ENCODE measurements around the gene PDZRN3. TPM values are rescaled to one million over a fixed set of nuclear protein-coding genes. Genes with fewer than 3 reads are reported as not detected.

The PDZRN3 gene
- total and polyA plus RNA-seq, 2 donors (not counting 3 experiments of a cell fraction or from before 2014, with no cell fraction given), result not detected

GRCh38 chr3:73618461-73618860 is 6.3 kb downstream of the PDZRN3 start:
- Histone ChIP-seq H4K20me1 (replicated peaks; ENCODE audit: control insufficient read depth, extremely low read depth, insufficient read depth, low read length) (no peaks in the 10 kb centered on the region), H3K4me1 (ENCODE audit: control insufficient read depth, extremely low read depth, insufficient read depth, low read length) (no peaks in the 10 kb centered on the region), H3K4me3 (replicated peaks in 1 of 3; ENCODE audit: insufficient read depth in 1 of 3, low read depth in 1 of 3, low read length in 3 of 3) (no peak overlapping the region), H3K79me2 (ENCODE audit: control insufficient read depth, insufficient read depth, low read length) (no peaks in the 10 kb centered on the region), H3K36me3 (ENCODE audit: control insufficient read depth in 2 of 2, extremely low read depth in 1 of 2, insufficient read depth in 2 of 2, low read length in 2 of 2) (no peaks in the 10 kb centered on the region), H2AFZ (ENCODE audit: low read depth, low read length) (no peak overlapping the region), H3K9me3 (replicated peaks; ENCODE audit: control insufficient read depth, insufficient read depth, low read length) (no peaks in the 10 kb centered on the region), H3K27ac (ENCODE audit: insufficient read depth, low read depth, low read length) (no peak overlapping the region), H3K9me1 (replicated peaks; ENCODE audit: control insufficient read depth, extremely low read depth, insufficient read depth, low read length) (no peaks in the 10 kb centered on the region), H3K9ac (replicated peaks; ENCODE audit: extremely low read depth, insufficient read depth, low read length) (no peak overlapping the region), H3K27me3 (ENCODE audit: control insufficient read depth in 2 of 2, insufficient read depth in 2 of 2, low read length in 2 of 2) (peaks cover 0 to under 1% of the 10 kb centered on the region in 2 experiments), H3K4me2 (ENCODE audit: insufficient read depth, low read length) (no peak overlapping the region)
- ChIA-PET CTCF (no interaction called here), POLR2A (no interaction called here)
- TF ChIP-seq MYC (IDR thresholded peaks at IDR 0.05; ENCODE audit: low read depth, low read length), result no peak
- dilution Hi-C loops (cut with MboI; ENCODE audit: extremely low pct_ligation_motif_present, low sequenced_read_pairs), result no loop called here
- intact Hi-C loops (cut with micrococcal nuclease), result no loop called here
- no peak for FAIRE-seq
- no peak for DNase-seq (ENCODE audit: low read depth, low spot score)
- no TSS peak for BruUV-seq (replicated peaks)

GRCh38 chr3:73616056-73616455 is 8.7 kb downstream of the PDZRN3 start:
- intact Hi-C loops (cut with micrococcal nuclease), result no loop called here
- Histone ChIP-seq H3K4me2 (ENCODE audit: insufficient read depth, low read length) (no peak overlapping the region), H2AFZ (ENCODE audit: low read depth, low read length) (no peak overlapping the region), H3K27ac (ENCODE audit: insufficient read depth, low read depth, low read length) (no peak overlapping the region), H3K27me3 (ENCODE audit: control insufficient read depth in 2 of 2, insufficient read depth in 2 of 2, low read length in 2 of 2) (no peaks in the 10 kb centered on the region), H3K9me3 (replicated peaks; ENCODE audit: control insufficient read depth, insufficient read depth, low read length) (no peaks in the 10 kb centered on the region), H4K20me1 (replicated peaks; ENCODE audit: control insufficient read depth, extremely low read depth, insufficient read depth, low read length) (no peaks in the 10 kb centered on the region), H3K4me3 (replicated peaks in 1 of 3; ENCODE audit: insufficient read depth in 1 of 3, low read depth in 1 of 3, low read length in 3 of 3) (no peak overlapping the region), H3K9ac (replicated peaks; ENCODE audit: extremely low read depth, insufficient read depth, low read length) (no peak overlapping the region), H3K36me3 (ENCODE audit: control insufficient read depth in 2 of 2, extremely low read depth in 1 of 2, insufficient read depth in 2 of 2, low read length in 2 of 2) (no peaks in the 10 kb centered on the region), H3K4me1 (ENCODE audit: control insufficient read depth, extremely low read depth, insufficient read depth, low read length) (no peaks in the 10 kb centered on the region), H3K79me2 (ENCODE audit: control insufficient read depth, insufficient read depth, low read length) (no peaks in the 10 kb centered on the region), H3K9me1 (replicated peaks; ENCODE audit: control insufficient read depth, extremely low read depth, insufficient read depth, low read length) (no peaks in the 10 kb centered on the region)
- POLR2A ChIA-PET, result no interaction called here
- dilution Hi-C loops (cut with MboI; ENCODE audit: extremely low pct_ligation_motif_present, low sequenced_read_pairs), result no loop called here
- CTCF ChIA-PET, result no interaction called here
- FAIRE-seq, result no peak
- no peak for TF ChIP-seq EZH2 (IDR thresholded peaks at IDR 0.05; ENCODE audit: borderline replicate concordance, low read depth, low read length, severe bottlenecking)
- TF ChIP-seq POLR2A (IDR thresholded peaks at IDR 0.05; ENCODE audit: low read depth, low read length), result no peak
- no peak for TF ChIP-seq POLR2AphosphoS5 (IDR thresholded peaks at IDR 0.05; ENCODE audit: insufficient read depth, low read depth, low read length)
- TF ChIP-seq JUN (IDR thresholded peaks at IDR 0.05; ENCODE audit: borderline replicate concordance, insufficient read depth, insufficient read length, low read depth), result no peak
- no peak for TF ChIP-seq MAX (IDR thresholded peaks at IDR 0.05; ENCODE audit: insufficient read depth, insufficient read length)
- no peak for TF ChIP-seq FOS (IDR thresholded peaks at IDR 0.05; ENCODE audit: borderline replicate concordance, insufficient read depth, low read length)
- TF ChIP-seq GATA2 (IDR thresholded peaks at IDR 0.05; ENCODE audit: insufficient read depth, insufficient read length, low read depth, low read length), result no peak
- no peak for TF ChIP-seq MYC (IDR thresholded peaks at IDR 0.05; ENCODE audit: low read depth, low read length)
- no TSS peak for BruUV-seq (replicated peaks)
- no peak for DNase-seq (ENCODE audit: low read depth, low spot score)
